ENCODE measurements around the gene BEAN1.

BEAN1 gene

DNA sequence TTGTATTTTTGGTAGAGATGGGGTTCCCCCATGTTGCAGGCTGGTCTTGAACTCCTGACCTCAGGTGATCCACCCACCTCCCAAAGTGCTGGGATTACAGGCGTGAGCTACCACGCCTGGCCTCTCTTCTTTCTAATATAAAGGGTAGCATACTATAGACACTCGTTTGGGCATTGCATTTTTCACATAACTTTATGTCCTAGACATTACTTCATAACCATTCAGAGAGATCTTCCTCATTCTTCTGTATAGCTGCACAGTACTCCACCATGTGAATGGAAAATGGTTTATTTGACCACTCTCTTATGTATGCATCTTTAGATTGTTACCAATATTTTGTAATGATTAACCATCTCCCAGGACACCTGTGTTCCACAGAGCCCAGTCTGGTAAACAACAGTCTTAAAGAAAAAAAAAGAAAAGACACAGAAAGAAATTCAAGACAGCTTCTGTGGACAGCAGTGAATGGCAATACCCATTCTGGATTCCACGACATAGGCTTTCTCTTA is 80.7 kb downstream of the BEAN1 start:
- ATAC-seq (ENCODE audit: insufficient read depth, low read depth) (no peak), DNase-seq (no peak)
- Histone ChIP-seq H3K9ac (ENCODE audit: low read depth, low read length) (no peak overlapping the region), H3K36me3 (ENCODE audit: insufficient read depth, low read length) (no peaks in the 10 kb centered on the region; the same call in 1 of the 2 replicates), H4K20me1 (ENCODE audit: insufficient read depth, low read length) (no peaks in the 10 kb centered on the region), H3K27ac (ENCODE audit: low read length) (no peak overlapping the region), H3K79me2 (ENCODE audit: insufficient read depth, low read length) (no peaks in the 10 kb centered on the region), H3K9me3 (ENCODE audit: insufficient read depth, low read length, severe bottlenecking) (no peaks in the 10 kb centered on the region), H3K4me2 (ENCODE audit: insufficient read depth, low read length) (no peak overlapping the region), H3K4me3 (ENCODE audit: low read depth in 1 of 2, low read length in 2 of 2) (no peak overlapping the region), H3K27me3 (ENCODE audit: insufficient read depth, low read length, poor library complexity) (no peaks in the 10 kb centered on the region), H3K4me1 (ENCODE audit: insufficient read depth, low read length) (no peaks in the 10 kb centered on the region), H2AFZ (ENCODE audit: low read depth, low read length) (no peak overlapping the region)
- TF ChIP-seq, protein P1, sequence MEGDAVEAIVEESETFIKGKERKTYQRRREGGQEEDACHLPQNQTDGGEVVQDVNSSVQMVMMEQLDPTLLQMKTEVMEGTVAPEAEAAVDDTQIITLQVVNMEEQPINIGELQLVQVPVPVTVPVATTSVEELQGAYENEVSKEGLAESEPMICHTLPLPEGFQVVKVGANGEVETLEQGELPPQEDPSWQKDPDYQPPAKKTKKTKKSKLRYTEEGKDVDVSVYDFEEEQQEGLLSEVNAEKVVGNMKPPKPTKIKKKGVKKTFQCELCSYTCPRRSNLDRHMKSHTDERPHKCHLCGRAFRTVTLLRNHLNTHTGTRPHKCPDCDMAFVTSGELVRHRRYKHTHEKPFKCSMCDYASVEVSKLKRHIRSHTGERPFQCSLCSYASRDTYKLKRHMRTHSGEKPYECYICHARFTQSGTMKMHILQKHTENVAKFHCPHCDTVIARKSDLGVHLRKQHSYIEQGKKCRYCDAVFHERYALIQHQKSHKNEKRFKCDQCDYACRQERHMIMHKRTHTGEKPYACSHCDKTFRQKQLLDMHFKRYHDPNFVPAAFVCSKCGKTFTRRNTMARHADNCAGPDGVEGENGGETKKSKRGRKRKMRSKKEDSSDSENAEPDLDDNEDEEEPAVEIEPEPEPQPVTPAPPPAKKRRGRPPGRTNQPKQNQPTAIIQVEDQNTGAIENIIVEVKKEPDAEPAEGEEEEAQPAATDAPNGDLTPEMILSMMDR (IDR thresholded peaks at IDR 0.05; ENCODE audit: borderline replicate concordance, extremely low read depth, low read length, poor library complexity, severe bottlenecking) = no peak
- TF ChIP-seq EZH2 (IDR thresholded peaks at IDR 0.05; ENCODE audit: borderline replicate concordance, low read depth, low read length, severe bottlenecking) = no peak

DNA sequence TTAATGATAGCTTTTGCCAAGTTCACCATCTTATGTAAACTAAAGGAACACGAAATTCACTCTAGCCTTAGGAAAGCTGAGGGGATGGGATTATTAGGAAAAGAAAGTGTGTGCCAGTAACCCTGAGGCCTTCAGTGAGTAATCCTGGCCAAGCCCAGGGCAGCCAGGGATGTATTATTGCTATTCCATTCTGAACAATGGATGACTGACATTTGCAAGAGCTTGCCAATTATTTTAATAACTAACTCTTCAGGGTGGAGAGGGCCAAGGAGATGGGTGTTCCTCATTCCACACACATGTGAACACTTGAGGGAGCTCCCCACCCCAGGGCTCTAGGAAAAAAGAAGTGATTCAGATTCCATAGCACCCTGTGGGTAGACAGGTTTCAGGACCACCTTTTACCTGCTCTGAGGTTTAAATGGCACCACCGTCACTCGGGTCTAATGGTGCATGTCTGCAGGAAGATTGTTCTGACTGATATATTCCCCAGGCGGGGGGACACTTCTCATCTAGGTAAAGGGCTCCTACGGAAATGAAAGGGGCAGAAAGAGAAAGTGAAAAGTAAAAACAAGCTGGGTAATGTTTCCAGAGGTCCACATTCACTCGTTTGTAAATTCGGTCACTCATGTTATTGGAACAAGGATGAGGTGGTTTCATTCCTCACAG is 81.3 kb downstream of the BEAN1 start:
- no peaks in the 10 kb centered on the region for H3K27me3 ChIP-seq (ENCODE audit: insufficient read depth, low read length, poor library complexity)
- no peak overlapping the region for H2AFZ ChIP-seq (ENCODE audit: low read depth, low read length)
- H3K79me2 ChIP-seq (ENCODE audit: insufficient read depth, low read length) = no peaks in the 10 kb centered on the region
- H3K4me3 ChIP-seq (ENCODE audit: low read depth in 1 of 2, low read length in 2 of 2) = no peak overlapping the region
- DNase-seq (no peak), ATAC-seq (ENCODE audit: insufficient read depth, low read depth) (no peak)
- no peaks in the 10 kb centered on the region; the same call in 1 of the 2 replicates for H3K36me3 ChIP-seq (ENCODE audit: insufficient read depth, low read length)
- H4K20me1 ChIP-seq (ENCODE audit: insufficient read depth, low read length) = no peaks in the 10 kb centered on the region
- H3K4me2 ChIP-seq (ENCODE audit: insufficient read depth, low read length) = no peak overlapping the region
- no peak for TF ChIP-seq EZH2 (IDR thresholded peaks at IDR 0.05; ENCODE audit: borderline replicate concordance, low read depth, low read length, severe bottlenecking)
- TF ChIP-seq, protein P1 (IDR thresholded peaks at IDR 0.05; ENCODE audit: borderline replicate concordance, extremely low read depth, low read length, poor library complexity, severe bottlenecking) = no peak
- H3K4me1 ChIP-seq (ENCODE audit: insufficient read depth, low read length) = no peaks in the 10 kb centered on the region
- H3K27ac ChIP-seq (ENCODE audit: low read length) = no peak overlapping the region
- no peaks in the 10 kb centered on the region for H3K9me3 ChIP-seq (ENCODE audit: insufficient read depth, low read length, severe bottlenecking)
- H3K9ac ChIP-seq (ENCODE audit: low read depth, low read length) = no peak overlapping the region

- no peak overlapping the region for H3K4me2 ChIP-seq (ENCODE audit: insufficient read depth, low read length)
- H3K27me3 ChIP-seq (ENCODE audit: insufficient read depth, low read length, poor library complexity) = no peaks in the 10 kb centered on the region
- no peak overlapping the region for H3K27ac ChIP-seq (ENCODE audit: low read length)
- no peaks in the 10 kb centered on the region for H3K79me2 ChIP-seq (ENCODE audit: insufficient read depth, low read length)
- no peaks in the 10 kb centered on the region for H4K20me1 ChIP-seq (ENCODE audit: insufficient read depth, low read length)
- no peak for ATAC-seq (ENCODE audit: insufficient read depth, low read depth)
- TF ChIP-seq, protein P1 (IDR thresholded peaks at IDR 0.05; ENCODE audit: borderline replicate concordance, extremely low read depth, low read length, poor library complexity, severe bottlenecking) = no peak
- no peak for TF ChIP-seq EZH2 (IDR thresholded peaks at IDR 0.05; ENCODE audit: borderline replicate concordance, low read depth, low read length, severe bottlenecking)
- H3K9ac ChIP-seq (ENCODE audit: low read depth, low read length) = no peak overlapping the region
- no peaks in the 10 kb centered on the region for H3K9me3 ChIP-seq (ENCODE audit: insufficient read depth, low read length, severe bottlenecking)
- no peak for DNase-seq
- H3K4me3 ChIP-seq (ENCODE audit: low read depth in 1 of 2, low read length in 2 of 2) = no peak overlapping the region
- H3K4me1 ChIP-seq (ENCODE audit: insufficient read depth, low read length) = no peaks in the 10 kb centered on the region
- H2AFZ ChIP-seq (ENCODE audit: low read depth, low read length) = no peak overlapping the region
- H3K36me3 ChIP-seq (ENCODE audit: insufficient read depth, low read length) = peaks cover 3% of the 10 kb centered on the region; the same call in 1 of the 2 replicates
Observed at GRCh38 chr16:66508914-66509496, 81.9 kb downstream of the BEAN1 start.
